Small intestine (tissue), 7 donors: ENCODE results near the gene BTRC. TPM values are rescaled to one million over a fixed set of nuclear protein-coding genes. Genes with fewer than 3 reads are reported as not detected.
"Not testable (repeated sequence)": the region's sequence is repeated elsewhere in the genome, so short reads cannot be mapped to it uniquely, and the experiment has no call there.

ENCODE experiments used
- DNase-seq, 2 donors: peaks; one replicate each; pipeline versions ENCODE4 v3.0.0 to v3.0.0-alpha.2; 2013
- FAIRE-seq: peaks from 2 replicates; lab custom pipeline; 2012; peaks lifted over from hg19 to GRCh38; lab: Jason Lieb, UNC
- H3K27ac ChIP-seq, 3 donors: one replicate each; pipeline ENCODE4 v1.5.1; 2013; ENCODE audit warnings: low read length in 2 of 3, mild to moderate bottlenecking in 2 of 3, control low read depth in 1 of 3, inconsistent platforms in 1 of 3, low read depth in 1 of 3, moderate library complexity in 1 of 3
- H3K27me3 ChIP-seq, 3 donors: one replicate each; pipeline ENCODE4 v1.6.1; 2013; ENCODE audit warnings: low read length in 3 of 3, inconsistent platforms in 1 of 3; ENCODE audit not compliant: control insufficient read depth in 3 of 3, insufficient read depth in 3 of 3
- H3K36me3 ChIP-seq, 3 donors: one replicate each; pipeline ENCODE4 v1.6.1; 2013; ENCODE audit warnings: low read length in 3 of 3, inconsistent platforms in 1 of 3, low read depth in 1 of 3, mild to moderate bottlenecking in 1 of 3, moderate library complexity in 1 of 3; ENCODE audit not compliant: control insufficient read depth in 3 of 3, insufficient read depth in 2 of 3
- H3K4me1 ChIP-seq, 3 donors: one replicate each; pipeline ENCODE4 v1.6.1; 2013; ENCODE audit warnings: low read length in 2 of 3, inconsistent platforms in 1 of 3, low read depth in 1 of 3, mild to moderate bottlenecking in 1 of 3, moderate library complexity in 1 of 3; ENCODE audit not compliant: control insufficient read depth in 3 of 3, insufficient read depth in 2 of 3
- H3K4me3 ChIP-seq, 3 donors: one replicate each; pipeline ENCODE4 v1.5.1; 2013; ENCODE audit warnings: low read length in 3 of 3, control low read depth in 1 of 3, inconsistent platforms in 1 of 3, low read depth in 1 of 3, mild to moderate bottlenecking in 1 of 3, moderate library complexity in 1 of 3
- H3K9me3 ChIP-seq, 2 donors: one replicate each; pipeline ENCODE4 v1.6.1; 2013; ENCODE audit warnings: low read depth in 1 of 2, low read length in 1 of 2; ENCODE audit not compliant: control insufficient read depth in 2 of 2, insufficient read depth in 1 of 2
- WGBS, 3 donors: extraction: QIAGEN DNeasy Blood & Tissue Kit; methylation state at CpG; one replicate each; pipeline ENCODE4 v1.1.7; 2013; 5-methylcytosine and 5-hydroxymethylcytosine counted together
- polyA plus RNA-seq, 4 donors: library from polyadenylated mRNA; stranded (reverse) in 3 of 4; unstranded in 1 of 4; fragments of 200-250 nt in 3 of 4; fragments of 120-200 nt in 1 of 4; gene quantifications; one replicate each; pipeline versions ENCODE4 v1.2.1 to v1.2.3, GENCODE V29; 2013
- donor health status: healthy with polysubstance abuse.
- donor health status: control.
- donor health status: control.
- donor health status: Bipolar disorder and iron deficiency.
- donor health status: healthy.

The BTRC gene
- polyA plus RNA-seq, 4 donors: 3.0 to 12.5 (median 4.9) TPM

DNA sequence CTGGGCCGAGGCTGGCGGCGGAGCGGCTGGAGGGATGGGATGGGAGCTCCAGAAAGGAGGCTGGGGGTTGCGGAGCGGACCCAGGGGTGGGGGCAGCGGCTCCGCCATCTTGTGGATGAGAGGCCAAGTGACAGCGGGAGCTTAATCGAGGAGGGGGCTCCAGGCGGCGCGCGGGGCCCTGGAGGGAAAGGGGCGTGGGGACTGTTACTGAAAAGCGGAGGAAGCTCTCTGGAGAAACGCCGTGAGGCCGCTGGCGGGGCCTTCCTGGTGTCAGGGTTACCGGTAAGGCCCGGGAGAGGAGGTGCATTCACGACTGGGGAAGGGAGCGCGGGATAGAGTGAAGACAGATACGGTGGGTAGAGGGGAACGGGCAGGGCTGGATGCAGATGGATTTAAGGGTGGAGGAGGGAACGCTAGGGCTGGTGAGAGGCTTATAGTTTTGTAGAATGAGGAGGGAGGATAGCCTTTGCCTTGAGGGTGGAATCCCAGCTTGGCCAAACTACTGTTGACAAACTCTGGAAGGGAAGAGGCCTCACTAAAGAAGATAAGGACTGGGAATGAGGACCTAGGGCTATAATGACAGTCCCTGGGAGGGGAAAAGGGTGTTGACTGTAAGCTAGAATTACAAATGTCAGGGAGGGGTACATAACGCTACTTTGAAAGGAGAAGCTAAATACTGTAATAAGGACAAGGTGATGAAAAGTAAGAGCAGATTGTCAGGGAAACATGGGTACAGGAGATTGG lies 535 bp downstream of the BTRC start:
- peaks cover 0 to 10% (median 0%) of the 10 kb centered on the region in 3 donors for H3K4me1 ChIP-seq
- peaks cover 0 to 6% (median 0%) of the 10 kb centered on the region in 3 donors for H3K36me3 ChIP-seq
- 1% methylated on average over 29 of the region's 29 CpGs for WGBS, 3 donors
- H3K27me3 ChIP-seq: peaks cover 0 to 10% (median 0%) of the 10 kb centered on the region in 3 donors
- peak overlapping the region; percentile 76 to 85 (median 85) for H3K27ac ChIP-seq
- H3K9me3 ChIP-seq: no peaks in the 10 kb centered on the region
- FAIRE-seq (no peak), DNase-seq (peak in 1 of 2 donors; percentile 52)
- H3K4me3 ChIP-seq: peak overlapping the region; percentile 86 to 95 (median 90)

- 55 to 58% (median 56%) methylated on average over 6 of the region's 6 CpGs for WGBS, 3 donors
- H3K36me3 ChIP-seq: peaks cover 0 to 6% (median 0%) of the 10 kb centered on the region in 3 donors
- H3K9me3 ChIP-seq: no peaks in the 10 kb centered on the region
- peak overlapping the region; percentile 86 to 95 (median 90) for H3K4me3 ChIP-seq
- H3K27me3 ChIP-seq: peaks cover 0 to 8% (median 0%) of the 10 kb centered on the region in 3 donors
- peaks cover 0 to 10% (median 0%) of the 10 kb centered on the region in 3 donors for H3K4me1 ChIP-seq
- H3K27ac ChIP-seq: peak overlapping the region in 1 of 3 donors; percentile 85
- DNase-seq: no peak
- FAIRE-seq: no peak
Observed at GRCh38 chr10:101355072-101355706, 1.2 kb downstream of the BTRC start.

DNA sequence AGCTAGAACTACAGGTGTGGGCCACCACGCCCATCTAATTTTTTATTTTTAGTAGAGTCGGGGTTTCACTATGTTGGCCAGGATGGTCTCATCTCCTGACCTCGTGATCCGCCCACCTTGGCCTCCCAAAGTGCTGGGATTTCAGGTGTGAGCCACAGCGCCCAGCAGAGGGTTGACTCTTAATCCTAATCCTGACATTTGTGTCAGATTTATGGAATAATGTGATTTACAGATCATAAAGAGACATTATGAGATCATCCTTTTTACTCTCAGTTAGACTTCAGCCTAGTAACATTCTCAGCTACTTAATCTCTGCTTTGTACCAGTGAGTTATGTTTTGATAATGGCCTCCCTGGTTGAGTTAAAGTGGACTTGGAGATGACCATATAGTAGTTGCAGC lies 2.2 kb downstream of the BTRC start:
- WGBS, 3 donors: 94 to 97% (median 96%) methylated on average over 5 of the region's 5 CpGs
- DNase-seq (no peak), FAIRE-seq (no peak)
- peaks cover 0 to 10% (median 0%) of the 10 kb centered on the region in 3 donors for H3K36me3 ChIP-seq
- H3K4me3 ChIP-seq: no peak overlapping the region
- H3K27ac ChIP-seq: no peak overlapping the region
- no peaks in the 10 kb centered on the region for H3K9me3 ChIP-seq
- H3K4me1 ChIP-seq: peaks cover 0 to 10% (median 0%) of the 10 kb centered on the region in 3 donors
- peaks cover 0 to under 1% (median 0%) of the 10 kb centered on the region in 3 donors for H3K27me3 ChIP-seq

DNA sequence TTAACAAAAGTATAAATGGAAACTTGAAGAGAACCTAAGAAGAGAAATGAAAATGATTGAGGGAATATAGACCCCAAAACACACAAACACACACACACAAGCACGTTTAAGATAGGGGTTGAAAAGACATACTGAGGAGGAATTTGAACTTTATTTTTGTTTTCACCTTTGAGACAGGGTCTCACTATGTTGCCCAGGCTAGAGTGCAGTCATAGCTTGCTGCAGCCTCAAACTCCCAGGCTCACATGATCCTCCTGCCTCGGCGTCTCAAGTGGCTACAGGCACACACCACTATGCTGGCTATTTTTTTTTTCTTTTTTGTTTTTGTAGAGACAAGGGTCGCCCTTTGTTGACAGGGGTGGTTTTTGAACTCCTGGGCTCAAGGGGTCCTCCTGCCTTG lies 4.0 kb downstream of the BTRC start:
- WGBS, 3 donors: 74 to 83% (median 81%) methylated on average over 4 of the region's 4 CpGs
- no peak overlapping the region for H3K4me3 ChIP-seq
- no peak for DNase-seq

DNA sequence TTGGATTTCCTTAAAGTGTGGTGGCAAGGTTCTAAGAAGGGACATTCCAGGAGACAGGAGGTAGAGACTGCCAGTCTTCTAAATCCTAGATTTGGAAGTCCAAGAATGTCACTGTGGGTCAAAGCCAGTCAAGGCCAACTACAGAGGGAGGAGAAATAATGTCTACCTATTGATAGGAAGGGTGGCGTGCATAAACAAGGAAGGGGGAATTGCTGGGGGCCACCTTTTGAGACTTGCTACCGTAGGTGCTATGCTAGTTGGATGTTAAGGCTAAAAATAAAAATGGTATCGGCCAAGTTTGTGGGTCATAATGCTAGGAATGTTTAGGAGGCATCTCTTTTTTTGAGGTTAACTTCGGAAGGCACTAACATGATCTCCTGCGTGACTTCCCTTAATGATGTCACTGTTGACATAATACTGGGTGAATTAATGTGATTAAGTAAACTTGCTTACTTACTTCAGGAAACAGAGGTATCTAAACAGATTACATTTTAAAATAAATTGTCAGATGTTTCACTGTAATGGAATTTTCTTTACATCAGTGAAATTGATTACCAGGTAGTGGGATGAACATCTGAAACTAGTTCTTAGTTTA lies 4.8 kb downstream of the BTRC start:
- no peak overlapping the region for H3K4me3 ChIP-seq
- peaks cover 0 to 7% (median 0%) of the 10 kb centered on the region in 3 donors for H3K4me1 ChIP-seq
- DNase-seq (no peak), FAIRE-seq (no peak)
- 65 to 68% (median 68%) methylated on average over 5 of the region's 5 CpGs for WGBS, 3 donors
- peaks cover 0 to 10% (median 0%) of the 10 kb centered on the region in 3 donors for H3K36me3 ChIP-seq
- no peaks in the 10 kb centered on the region for H3K27me3 ChIP-seq
- H3K27ac ChIP-seq: no peak overlapping the region
- H3K9me3 ChIP-seq: no peaks in the 10 kb centered on the region

More for the DNA sequence above, 4.0 kb downstream of the BTRC start:
- Histone ChIP-seq H3K27me3 (no peaks in the 10 kb centered on the region), H3K36me3 (peaks cover 0 to 10% (median 0%) of the 10 kb centered on the region in 3 donors), H3K9me3 (no peaks in the 10 kb centered on the region), H3K27ac (no peak overlapping the region), H3K4me1 (peaks cover 0 to 10% (median 0%) of the 10 kb centered on the region in 3 donors)
- FAIRE-seq: no peak

DNA sequence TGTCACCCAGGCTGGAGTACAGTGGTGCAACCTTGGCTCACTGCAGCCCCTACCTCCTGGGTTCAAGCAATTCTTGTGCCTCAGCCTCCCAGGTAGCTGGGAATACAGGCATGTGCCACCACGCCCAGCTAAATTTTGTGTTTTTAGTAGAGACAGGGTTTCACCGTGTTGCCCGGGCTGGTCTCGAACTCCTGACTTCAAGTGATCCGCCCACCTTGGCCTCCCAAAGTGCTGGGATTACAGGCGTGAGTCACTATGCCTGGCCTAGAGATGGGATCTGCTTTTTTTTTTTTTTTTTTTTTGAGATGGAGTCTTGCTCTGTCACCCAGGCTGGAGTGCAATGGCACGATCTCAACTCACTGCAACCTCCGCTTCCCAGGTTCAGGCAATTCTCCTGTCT lies 6.1 kb downstream of the BTRC start:
- not testable (repeated sequence) for FAIRE-seq, H3K4me3 ChIP-seq, H3K27me3 ChIP-seq, H3K9me3 ChIP-seq, H3K4me1 ChIP-seq, H3K27ac ChIP-seq, DNase-seq
- H3K36me3 ChIP-seq: peaks cover 0 to 10% (median 0%) of the 10 kb centered on the region in 3 donors
- WGBS, 3 donors: 91 to 98% (median 96%) methylated on average over 8 of the region's 8 CpGs

DNA sequence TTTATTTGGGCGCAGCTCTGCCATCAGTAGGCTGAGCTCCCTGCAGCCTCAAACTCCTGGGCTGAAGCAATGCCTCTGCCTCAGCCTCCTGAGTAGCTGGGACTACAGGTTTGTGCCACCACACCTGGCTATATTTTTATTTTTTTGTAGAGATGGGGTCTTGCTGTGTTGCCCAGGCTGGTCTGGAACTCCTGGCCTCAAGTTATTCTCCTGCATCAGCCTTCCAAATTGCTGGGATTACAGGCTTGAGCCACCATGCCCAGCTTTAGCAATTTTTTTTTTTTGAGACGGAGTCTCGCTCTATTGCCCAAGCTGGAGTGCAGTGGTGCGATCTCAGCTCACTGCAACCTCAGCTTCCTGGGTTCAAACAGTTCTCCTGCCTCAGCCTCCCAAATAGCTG lies 6.9 kb downstream of the BTRC start:
- H3K27ac ChIP-seq, FAIRE-seq, DNase-seq, H3K4me3 ChIP-seq, H3K27me3 ChIP-seq, H3K4me1 ChIP-seq, H3K9me3 ChIP-seq: not testable (repeated sequence)
- H3K36me3 ChIP-seq: peaks cover 0 to 12% (median 0%) of the 10 kb centered on the region in 3 donors
- 96% methylated on average over 4 of the region's 4 CpGs for WGBS, 3 donors

DNA sequence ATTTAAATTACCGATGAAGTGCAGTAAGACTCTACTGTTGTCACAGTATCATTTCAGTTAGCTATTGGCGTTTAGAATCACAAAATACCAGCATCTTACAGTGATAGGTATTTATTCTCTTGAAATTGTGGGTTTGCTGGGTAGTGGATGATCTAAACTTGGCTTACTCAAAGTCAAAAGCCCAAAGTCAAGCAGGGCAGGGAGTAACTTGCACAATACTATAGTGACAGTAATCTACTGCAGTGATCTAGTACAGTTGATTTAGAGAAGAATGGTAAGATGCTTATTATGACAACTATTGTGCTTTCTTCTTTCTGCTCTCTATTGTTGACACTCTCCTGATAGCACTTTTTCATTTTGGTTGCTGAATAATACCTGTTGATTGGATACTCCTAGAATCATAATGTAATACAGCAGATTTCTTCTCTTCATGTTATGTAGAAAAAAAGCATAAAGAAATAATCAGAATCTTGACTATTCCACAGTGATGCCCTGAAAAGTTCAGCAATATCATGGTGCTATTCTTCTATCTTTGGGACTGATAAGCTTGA lies 10.0 kb downstream of the BTRC start:
- 85 to 92% (median 87%) methylated on average over 2 of the region's 2 CpGs for WGBS, 3 donors
- Histone ChIP-seq H3K27ac (no peak overlapping the region), H3K4me1 (no peaks in the 10 kb centered on the region), H3K36me3 (peaks cover 0 to 13% (median 0%) of the 10 kb centered on the region in 3 donors), H3K9me3 (no peaks in the 10 kb centered on the region), H3K27me3 (no peaks in the 10 kb centered on the region), H3K4me3 (no peak overlapping the region)
- FAIRE-seq (no peak), DNase-seq (no peak)
